T-helper 1 cell treated with Interleukin-12 subunit alpha and Interleukin-12 subunit beta and Interleukin-4 antibody, amounts not matched to agents 30 ng/mL and 1 ng/mL, for 36 hours (primary cell): ENCODE results near the gene HEPACAM. TPM values are rescaled to one million over a fixed set of nuclear protein-coding genes. Genes with fewer than 3 reads are reported as not detected.

Experiments used
- intact Hi-C: fragments of 100-400 bp; cut with micrococcal nuclease; formaldehyde crosslinking; loops from one replicate; pipeline ENCODE4 v1.15.1; 2024
- total RNA-seq: library from RNA; stranded (reverse); gene quantifications from 2 replicates; pipeline ENCODE4 v1.2.3, GENCODE V29; 2022

HEPACAM gene
- total RNA-seq, 1 donor from 2014 or later, result not detected

DNA sequence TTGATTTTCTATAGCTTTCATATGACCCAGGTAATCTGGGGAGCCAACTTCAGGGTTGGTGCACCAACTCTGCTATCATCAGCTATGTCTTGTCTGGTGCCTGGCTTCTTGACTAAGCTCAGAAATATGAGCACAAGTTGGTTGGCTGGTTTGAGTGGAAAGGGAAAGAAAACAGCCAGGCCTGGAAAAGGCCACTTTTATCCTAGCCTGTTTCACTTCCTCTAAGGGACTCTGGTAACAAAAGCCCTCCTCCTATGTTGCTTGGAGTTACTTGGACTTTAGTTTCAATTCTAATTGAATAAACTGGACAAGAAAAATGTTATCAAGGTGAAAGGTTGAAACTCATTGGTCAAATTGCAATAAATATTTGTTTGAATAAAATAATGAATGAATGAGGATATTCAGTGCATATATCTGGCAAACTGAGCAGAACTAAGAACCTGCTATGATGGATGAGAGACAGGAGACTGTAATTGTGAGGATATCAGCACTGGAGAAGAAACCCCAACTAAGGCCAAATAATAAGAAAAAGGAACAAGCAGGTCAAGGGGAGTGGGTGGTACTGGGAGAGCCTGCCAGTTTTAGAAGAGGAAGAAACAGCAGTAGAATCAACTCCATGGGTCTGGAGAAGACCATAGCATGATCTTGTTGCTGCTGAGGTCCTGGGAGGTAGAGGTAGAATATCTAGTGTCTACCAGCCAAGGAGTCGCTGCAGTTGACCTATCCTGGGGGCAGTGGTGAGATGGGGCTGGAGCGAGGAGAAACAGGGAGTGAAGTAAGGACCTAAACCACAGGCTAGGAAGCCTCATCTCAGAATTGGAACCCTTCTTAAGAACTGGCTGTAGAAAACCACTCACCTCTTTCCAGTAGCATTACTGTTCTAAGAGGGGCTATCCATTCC is 46.4 kb downstream of the HEPACAM start:
- intact Hi-C loops, result no loop called here

DNA sequence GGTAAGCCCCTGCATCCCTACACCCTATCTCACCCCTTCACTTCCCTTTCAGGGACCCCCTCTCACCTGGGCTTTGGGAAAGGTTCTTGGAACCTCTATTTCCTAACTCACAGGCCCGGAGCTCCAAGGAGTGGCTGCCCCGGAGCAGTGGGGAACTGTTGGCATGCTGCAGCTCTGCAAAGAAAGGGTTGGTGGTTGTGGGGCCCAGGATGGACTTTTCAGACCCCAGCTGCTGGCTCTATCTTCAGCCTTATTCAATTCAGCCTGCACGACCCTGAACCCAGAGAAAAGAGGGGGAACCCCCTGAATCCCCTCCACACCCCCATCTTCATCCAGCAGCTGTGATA is 48.2 kb downstream of the HEPACAM start:
- intact Hi-C loops, result no loop called here

DNA sequence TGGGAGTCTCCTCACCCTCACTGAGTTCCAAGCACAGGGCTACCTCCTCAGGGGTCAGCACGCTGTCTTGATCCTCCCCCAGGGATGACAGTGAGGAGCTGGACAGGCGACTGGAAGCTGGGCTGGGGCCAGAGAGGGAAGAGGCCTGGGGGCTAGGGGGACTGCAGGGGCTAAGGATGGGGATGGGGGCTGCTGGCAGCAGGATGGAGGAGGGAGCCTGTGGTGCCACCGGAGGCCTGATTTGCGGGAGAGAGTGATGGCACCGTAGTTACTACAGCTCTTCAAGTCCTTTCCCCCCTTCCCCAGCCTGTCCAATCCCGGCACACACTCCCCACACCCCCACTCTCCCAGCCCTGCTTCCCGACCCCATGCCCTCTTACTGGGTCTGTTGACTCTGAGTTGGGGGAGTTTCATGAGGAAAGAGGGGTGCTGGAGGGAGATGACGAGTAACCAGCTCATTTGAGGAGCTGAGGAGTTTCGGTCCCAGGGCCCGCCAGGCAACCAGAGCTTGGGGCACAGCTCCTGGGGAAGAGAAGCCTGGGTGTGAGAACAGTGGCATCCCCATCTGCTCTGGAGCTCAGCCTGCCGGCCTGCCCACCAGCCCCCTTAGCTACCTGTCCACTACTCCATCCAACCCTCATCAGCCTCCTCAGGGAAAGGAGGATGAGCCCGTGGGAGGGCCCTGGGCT is 48.7 kb downstream of the HEPACAM start:
- intact Hi-C loops, result no loop called here

DNA sequence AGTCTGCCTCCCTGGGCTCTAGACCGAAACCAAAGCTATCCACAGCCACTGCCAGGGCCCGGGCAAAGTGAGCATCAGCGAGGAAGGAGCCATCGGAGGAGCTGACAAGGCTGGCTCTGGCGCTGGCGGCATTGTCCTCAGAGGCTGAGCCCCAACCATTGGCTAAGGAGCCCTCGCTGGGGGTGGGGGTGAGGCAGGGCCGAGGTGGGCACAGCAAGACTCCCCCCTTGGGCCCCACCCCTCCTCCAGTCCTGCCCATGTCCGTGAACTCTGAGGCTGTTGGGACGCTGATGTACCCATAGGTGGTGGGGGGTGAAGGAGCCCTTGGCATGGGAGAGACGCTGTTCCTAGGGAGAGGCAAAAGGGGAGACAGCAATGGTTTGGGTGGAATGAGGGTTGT is 49.4 kb downstream of the HEPACAM start:
- intact Hi-C loops, result no loop called here

DNA sequence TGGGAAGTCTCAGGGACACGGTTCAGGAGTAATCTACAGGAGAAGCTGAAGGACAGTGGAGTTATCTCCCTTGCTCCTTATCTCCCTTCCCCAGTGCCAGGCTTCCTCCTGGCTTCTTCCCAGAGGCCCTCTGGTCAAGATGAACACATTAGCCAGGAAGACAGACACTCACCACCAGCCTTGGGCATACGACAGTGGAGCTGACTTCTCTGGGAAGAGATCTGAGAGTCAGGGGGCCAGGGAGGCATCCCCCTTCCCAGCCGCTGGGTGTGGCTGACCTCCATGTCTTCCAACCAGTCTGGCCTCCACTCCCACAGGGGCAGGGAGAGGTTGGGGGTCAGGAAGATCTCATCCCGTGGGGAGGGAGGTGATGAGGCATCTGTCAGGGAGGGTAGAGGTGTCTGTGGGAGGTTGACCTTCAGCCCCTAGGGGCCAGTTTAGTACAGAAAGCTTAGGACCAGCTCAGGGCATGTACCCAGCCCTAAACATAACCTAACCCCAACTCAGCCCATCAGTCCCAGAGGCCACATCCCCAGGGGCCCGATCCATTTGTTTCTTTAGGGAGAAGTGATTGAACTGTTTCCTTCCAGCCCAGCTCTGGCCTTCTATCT is 50.9 kb downstream of the HEPACAM start:
- intact Hi-C loops, result no loop called here

DNA sequence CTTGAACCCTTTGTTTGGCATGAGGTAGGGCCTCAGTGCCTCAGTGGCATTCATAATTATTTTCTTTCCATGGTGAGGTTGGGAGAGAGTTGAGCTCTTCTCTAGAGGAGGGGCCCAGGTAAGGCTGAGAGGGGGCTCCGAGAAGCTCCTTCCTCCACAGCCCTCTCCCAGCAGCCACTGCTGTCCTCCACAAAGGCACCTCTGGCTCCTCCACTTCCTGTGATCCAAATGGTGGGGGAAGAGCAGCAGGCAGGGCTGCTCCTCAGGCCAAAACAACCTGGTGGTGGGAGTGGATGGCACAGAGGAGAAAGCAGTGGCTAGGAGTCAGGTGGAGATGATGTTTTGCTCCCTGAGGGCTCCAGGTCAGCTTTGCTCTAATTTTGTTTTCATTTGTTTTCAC is 51.5 kb downstream of the HEPACAM start:
- intact Hi-C loops, result no loop called here

DNA sequence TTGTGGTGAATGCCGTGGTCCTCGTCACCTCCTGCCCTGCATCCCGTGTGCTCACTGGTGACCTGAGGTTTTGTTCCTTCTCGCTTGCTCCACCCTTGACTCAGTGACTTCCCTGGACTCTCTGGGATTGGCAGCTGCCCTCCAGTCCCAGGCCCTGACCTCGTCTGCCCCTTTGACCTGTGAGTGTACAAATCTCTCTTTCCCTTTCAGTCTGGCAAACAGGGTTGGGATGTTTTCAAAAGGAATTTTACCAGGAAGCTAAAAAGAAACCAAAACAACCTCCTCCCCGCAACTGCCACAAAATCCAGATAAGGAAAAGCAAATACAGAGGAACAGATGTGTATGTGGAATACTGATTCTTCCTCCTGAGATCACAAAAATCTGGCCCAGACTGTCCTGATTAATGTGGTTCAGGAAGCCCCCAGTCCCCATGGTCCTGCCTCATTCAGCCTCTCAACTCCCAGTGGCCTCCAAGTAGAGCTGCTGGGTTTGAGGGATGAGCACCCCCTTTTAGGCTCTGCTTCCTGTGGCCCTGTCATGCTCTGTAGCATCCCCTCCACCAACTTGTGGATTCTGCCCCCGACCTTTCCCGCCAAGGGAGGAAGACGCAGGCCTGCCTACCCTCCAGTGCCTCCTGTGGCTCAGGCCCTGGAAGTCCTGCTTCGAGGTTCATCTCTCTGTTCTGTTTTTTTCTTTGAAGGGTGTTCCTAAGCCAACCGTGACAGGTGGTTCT is 53.3 kb downstream of the HEPACAM start:
- intact Hi-C loops, result no loop called here

DNA sequence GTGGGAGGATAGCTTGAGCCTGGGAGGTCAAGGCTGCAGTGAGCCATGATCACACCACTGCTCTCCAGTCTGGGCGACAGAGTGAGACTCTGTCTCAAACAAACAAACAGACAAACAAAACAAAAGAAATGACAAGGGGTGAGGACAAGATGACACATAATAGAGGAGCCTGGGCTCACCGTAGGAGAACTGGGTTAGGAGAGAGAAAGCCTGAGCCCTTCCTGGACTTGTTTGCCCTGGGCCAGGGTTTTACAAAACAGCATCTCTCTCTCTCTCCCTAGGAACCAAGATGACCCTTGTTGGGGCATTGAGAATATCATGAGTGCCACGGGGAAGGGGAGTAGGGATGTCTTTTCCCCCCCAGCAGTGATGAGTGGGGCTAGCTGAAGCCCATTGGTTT is 54.9 kb downstream of the HEPACAM start:
- intact Hi-C loops, result no loop called here

DNA sequence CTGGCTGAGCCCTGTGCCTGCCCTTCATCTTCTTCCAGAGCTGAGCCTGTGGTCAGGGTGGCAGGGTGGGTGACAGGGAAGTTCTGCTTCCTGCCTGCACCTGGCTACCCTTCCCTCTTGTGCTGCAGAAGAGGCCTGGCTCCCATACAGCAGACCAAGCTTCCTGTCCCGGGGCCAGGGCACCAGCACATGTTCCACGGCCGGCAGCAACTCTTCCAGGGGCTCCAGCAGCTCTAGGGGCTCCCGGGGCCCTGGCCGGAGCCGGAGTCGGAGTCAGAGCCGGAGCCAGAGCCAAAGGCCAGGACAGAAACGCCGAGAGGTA is 55.6 kb downstream of the HEPACAM start:
- intact Hi-C loops, result no loop called here

DNA sequence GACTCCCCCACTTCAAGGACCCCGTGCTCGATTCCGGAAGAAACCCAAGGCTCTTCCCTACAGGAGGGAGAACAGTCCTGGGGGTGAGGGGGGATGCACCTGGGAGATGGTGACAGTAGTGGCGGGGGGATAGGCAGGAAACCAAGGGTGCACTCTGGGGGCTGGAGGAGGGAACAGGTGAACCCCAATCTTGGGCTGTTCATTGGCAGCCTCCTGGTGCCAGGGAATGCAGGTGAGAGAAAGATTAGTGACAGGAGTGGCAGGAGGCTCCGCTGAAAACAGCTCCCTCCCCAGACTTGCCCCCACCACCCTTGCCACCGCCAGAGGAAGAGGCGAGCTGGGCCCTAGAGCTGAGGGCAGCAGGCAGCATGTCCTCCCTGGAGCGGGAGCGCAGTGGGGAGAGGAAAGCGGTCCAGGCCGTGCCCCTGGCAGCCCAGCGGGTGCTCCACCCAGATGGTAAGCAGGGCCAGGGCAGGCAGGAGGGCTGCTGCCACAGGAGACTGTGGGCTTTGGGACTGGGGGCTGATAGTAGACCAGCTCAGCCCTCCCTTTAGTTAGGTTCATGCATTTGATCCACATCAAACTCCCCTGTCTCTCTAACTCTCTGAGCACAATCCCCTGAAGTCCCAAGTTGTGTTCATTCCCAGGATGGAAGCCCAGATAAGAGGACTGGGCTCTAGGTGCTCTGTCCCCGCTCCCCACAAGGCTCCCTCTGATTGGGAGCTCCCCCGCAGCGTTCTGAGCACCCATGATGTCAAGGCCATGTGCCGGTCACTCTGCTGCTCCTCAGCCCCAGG is 56.2 kb downstream of the HEPACAM start:
- intact Hi-C loops, result loop anchor here (5.0 kb wide), 2 partner anchors 43 to 1008 kb away; partner anchors contain the start of gene HYLS1

DNA sequence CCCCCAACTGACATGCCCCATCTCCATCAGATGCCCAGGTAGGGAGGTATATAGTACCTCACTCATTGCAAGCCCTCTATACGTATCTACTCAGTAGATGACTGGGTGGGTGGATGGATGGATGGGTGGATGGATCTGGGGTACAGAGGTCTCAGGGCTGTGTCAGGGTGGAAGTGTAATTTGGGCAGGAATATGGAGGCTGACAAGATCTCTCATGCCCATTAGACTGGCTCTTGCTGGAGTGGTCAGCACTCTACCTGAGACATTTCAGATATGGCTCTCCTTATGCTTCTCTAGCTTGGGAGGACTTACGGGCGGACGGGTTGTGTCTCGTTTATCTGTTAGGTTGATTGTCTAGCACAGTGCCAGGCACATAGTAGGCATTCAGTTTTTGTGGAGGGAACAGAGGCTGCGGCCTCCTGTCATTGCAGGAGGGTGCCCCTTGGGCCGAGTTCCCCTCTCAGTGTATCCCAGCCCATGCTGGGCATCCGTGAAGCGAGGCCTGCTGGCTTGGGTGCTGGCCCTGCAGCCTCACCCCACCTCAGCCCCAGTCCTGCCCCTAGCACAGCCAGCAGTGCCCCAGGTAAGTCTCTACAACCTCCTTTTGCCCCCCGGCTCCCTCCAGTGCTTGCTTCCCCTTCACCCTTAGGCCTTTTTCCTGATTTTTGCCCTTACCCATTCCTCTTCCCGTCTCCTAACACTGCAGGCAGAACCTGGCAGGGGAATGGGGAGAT is 56.9 kb downstream of the HEPACAM start:
- intact Hi-C loops, result loop anchor here (5.0 kb wide), 2 partner anchors 43 to 1008 kb away; partner anchors contain the start of gene HYLS1

DNA sequence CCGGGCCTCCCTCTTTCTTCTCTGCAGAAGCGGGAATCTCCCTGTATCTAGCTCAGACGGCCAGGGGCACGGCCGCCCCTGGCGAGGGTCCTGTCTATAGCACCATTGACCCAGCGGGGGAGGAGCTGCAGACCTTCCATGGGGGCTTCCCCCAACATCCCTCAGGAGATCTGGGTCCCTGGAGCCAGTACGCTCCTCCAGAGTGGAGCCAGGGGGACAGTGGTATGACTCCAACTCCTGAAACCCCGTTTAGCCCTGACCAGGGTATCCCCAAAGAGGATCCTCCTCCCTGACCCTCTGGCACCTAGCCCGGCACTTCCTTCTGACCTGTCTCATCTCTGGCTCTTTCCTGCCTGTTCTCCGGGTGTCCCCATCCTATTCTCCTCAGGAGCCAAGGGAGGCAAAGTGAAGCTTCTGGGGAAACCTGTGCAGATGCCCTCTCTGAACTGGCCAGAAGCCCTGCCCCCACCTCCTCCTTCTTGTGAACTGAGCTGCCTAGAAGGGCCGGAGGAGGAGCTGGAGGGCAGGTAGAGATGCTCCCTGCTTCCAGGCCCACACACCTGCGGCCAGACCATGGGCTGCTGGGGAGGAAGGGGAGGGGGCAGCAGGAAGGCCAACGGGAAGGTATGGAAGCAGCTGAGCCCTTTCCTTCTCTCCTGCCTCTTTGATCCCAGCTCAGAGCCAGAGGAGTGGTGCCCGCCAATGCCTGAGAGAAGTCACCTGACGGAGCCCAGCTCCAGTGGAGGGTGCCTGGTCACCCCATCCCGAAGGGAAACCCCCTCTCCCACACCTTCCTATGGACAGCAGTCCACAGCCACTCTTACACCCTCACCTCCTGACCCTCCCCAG is 57.7 kb downstream of the HEPACAM start:
- intact Hi-C loops, result loop anchor here (2.0 to 5.0 kb wide), 4 partner anchors 44 to 1009 kb away; partner anchors contain the start of genes ESAM and HYLS1

DNA sequence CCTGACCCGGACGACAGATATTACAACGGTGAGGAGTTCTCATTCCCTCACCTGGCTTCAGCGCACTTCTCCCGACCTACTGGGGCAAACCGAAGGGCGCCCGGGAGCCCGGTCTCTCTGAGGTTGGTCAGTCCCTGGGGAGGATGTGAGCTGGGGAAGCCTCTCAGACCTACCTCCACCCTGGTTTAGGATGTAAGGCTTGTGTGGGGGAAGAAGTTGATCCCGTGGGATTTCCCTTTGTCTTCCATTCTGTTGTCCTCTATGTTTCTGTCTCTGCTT is 58.3 kb downstream of the HEPACAM start:
- intact Hi-C loops, result loop anchor here (2.0 to 5.0 kb wide), 4 partner anchors 45 to 1010 kb away; partner anchors contain the start of genes ESAM and HYLS1

DNA sequence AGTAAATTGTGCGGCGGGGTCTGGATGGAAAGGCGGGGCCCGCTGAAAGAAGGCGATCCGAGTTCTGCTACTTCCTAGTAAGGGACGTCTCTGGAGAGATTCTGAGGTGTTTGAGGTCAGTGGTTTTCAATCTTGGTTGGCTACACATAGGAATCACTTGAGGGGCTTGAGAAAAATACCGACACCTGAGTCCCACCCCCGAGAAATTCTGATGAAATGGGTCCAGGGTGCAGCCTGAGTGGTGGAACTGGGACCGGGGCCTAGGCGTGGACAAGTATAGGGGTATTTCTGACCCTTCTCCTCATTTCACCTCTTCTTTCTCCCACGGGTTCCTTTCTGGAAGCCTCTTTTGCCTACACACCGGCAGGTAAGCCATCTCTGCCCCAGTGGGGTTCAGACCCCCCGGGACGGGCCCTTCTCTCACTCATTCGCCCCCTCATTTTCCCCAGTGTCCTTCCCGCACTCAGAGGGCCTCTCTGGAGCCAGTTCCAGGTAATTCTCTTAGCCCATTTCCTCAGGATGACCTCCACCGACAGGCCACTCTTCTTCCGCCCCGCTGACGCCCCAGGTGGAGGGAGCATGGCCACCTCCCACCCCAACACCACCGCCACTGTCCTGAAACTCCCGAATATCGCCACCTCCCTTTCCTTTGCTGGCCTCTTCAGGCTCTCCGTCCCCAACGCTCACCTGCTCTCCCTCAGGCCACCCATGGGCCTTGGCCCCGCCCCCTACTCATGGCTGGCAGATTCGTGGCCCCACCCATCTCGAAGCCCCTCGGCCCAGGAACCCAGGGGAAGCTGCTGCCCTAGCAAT is 58.8 kb downstream of the HEPACAM start:
- intact Hi-C loops, result loop anchor here (1.0 to 5.0 kb wide), 12 partner anchors 11 to 1010 kb away; partner anchors contain the start of genes CCDC15, ESAM, HYLS1 and SIAE

DNA sequence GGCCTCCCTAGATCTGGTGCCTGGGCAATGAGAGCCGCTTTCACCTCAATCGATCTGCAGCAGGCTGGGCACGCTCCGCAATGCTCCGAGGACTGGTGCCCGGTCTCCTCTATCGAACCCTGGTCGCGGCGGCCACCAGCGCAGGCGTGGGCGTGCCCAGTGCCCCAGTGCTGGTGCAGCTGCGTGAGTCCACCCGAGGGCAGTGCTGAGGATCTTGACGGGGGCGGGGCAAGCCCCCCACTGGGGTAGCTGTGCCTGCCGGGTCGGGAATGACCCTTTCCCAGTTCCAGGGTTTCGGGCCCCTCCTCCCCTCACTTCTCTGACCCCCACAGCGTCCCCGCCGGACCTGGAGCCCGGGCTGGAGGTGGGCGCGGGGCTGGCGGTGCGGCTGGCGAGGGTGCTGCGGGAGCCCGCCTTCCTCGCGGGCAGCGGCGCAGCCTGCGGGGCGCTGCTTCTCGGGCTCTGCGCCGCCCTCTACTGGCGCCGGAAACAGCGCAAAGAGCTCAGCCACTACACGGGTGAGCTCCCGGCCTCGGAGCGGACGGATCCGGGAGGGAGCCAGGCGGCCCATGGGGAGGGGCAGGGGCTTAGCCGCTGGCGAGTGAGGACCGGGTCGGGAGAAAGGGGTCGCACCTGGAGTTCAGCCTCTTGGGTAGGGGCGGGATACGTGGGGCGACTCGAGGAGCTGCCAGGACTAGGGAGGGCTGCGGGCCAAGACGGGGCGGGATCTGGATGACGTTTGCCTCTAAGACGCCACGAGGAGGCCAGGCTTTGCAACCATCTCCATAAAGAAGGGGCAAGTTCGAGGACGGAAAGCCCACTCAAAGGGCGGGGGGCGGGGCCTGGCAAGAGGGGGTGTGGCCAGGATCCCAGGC is 59.7 kb downstream of the HEPACAM start:
- intact Hi-C loops, result loop anchor here (1.0 to 5.0 kb wide), 12 partner anchors 10 to 1011 kb away; partner anchors contain the start of genes CCDC15, ESAM, HYLS1 and SIAE

DNA sequence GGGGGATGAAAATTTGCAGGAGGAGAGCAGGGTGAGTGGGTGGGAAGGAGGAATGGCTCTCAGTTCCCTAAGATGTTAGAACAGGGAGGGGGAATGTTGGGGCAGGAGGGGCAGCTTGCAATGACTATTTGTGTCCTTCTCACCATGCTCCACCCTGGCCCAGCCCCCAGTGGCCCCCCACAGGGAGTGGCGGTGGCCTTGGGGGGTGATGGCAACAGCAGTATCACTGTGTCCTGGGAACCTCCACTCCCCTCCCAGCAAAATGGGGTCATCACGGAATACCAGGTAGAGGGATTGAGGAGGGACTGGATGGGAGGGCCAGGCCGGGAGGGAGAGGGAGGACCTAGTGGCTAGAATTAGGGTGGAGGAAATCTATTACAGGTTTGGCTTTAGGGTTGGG is 60.4 kb downstream of the HEPACAM start:
- intact Hi-C loops, result loop anchor here (5.0 kb wide), 2 partner anchors 47 to 1012 kb away; partner anchors contain the start of gene HYLS1
